GM08714 (cell line): ENCODE results near the gene MTCP1.

Experiments
- H3K4me3 ChIP-seq: fragments of 200-500 bp; sonication (Bioruptor generic); 2 replicates; pipeline ENCODE4 v1.5.1; 2014; ENCODE audit warnings: mild to moderate bottlenecking, low read length, inconsistent platforms
- ZNF274 ChIP-seq: IDR thresholded peaks from 2 replicates; pipeline ENCODE4 v1.6.1; 2012; ENCODE audit warnings: mild to moderate bottlenecking, low read depth, low read length

Gene MTCP1, protein sequence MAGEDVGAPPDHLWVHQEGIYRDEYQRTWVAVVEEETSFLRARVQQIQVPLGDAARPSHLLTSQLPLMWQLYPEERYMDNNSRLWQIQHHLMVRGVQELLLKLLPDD

DNA sequence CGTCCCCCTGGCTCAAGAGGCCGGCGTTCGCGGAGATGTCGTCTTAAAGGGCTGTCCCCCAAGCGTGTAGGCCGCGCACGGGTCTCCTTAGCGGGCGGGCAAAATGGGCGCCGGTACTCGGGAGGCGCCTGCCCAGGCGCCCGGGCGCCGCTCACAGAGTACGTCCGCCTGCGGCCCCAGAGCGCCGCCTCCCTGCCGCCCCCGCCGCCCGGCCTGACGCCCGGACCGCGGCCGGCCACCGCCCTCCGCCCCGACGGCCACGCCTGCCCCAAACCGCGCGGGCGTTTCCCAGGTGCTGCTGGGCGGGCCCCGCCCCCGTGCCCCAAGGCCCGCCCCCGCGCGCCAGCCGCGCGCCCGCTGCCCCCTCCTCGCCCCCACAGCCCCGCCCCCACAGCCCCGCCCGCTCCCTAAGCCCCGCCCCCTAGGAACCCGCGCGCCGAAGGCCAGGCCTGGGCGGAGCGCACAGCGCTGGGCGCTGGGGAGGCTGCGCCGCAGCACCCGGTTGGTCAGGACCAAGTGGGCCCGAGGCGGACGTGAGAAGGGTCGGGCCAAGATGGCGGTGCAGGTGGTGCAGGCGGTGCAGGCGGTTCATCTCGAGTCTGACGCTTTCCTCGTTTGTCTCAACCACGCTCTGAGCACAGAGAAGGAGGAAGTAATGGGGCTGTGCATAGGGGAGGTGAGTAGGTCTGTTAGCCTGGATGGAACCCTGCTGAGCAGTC is at the start of gene MTCP1, which contains the start of the genes BRCC3 and CMC4:
Gene MTCP1 (minus strand): TSS at position 162 of the 719 bp plus-strand sequence. CDS start 5,126 bp downstream, outside the sequence.
Gene BRCC3 (plus strand): TSS at position 534 of the 719 bp plus-strand sequence. CDS start 20 bp downstream, at position 554.
Gene CMC4 (minus strand): TSS at position 162 of the 719 bp plus-strand sequence. CDS start 7,113 bp downstream, outside the sequence.
- no peak for TF ChIP-seq ZNF274
- H3K4me3 ChIP-seq, result peak within 1 kb of the TSS; percentile 91

DNA sequence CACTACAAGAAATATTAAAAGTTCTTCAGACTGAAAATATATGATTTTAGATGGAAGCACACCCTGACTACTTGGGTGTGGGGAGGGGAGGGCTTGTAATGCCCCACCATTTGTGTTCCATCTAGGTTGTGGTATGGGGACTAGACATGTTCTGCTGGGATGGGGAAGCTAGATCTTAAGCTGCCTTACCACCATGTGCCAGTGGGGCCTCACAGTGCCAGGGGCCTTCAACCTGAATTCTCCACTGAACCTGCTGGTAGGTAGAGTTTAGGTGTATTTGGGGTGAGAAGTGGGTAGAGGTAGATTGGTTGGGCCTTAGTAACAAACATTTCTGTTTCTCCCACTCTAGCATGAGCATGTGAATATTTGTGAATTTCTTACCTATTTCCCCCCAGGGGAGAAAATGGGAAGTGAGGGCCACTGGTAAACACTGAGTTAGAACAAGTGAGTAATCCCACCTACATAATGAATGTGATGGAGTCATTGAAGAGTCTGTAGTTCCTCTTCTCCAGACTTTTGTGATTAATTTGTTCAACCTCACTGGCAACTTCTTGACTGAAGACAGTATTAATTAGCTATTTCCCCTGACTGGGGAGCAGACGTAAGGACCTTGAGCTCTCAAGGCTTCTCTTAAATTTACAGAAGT is 44.4 kb upstream of the MTCP1 start:
- H3K4me3 ChIP-seq, result no peak overlapping the region
- TF ChIP-seq ZNF274, result no peak

DNA sequence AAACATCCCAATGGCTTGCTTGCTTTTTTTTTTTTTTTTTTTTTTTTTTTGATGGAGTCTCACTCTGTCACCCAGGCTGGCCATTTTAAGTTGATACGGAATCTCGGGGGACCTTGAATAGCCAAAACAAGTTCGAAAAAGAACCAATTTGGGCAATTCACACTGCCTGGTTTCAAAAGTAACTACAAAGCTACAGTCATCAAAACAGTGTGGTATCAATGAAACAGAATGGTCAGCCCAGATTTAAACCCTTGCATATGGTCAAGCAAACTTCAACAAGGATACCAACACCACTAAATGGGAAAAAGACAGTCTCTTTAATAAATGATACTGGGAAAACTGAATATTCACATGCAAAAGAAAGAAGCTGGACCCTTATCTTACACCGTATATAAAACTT is 42.2 kb upstream of the MTCP1 start:
- no peak for TF ChIP-seq ZNF274
- no peak overlapping the region for H3K4me3 ChIP-seq

DNA sequence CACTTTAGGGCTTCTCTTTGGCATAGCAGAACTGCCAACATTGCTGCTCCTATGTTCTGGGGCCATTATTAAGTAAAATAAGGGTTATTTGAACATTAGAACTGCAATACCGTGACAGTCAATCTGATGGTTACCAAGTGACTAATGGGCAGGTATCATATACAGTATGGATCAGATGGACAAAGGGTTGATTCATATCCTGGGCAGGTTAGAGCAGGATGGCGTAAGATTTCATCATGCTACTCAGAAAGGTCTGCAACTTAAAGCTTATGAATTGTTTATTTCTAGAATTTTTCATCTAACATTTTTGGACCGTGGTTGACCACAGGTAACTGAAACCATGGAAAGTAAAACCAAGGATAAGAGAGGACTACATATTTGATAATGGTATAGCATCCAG is 41.2 kb upstream of the MTCP1 start:
- no peak for TF ChIP-seq ZNF274
- H3K4me3 ChIP-seq, result no peak overlapping the region

DNA sequence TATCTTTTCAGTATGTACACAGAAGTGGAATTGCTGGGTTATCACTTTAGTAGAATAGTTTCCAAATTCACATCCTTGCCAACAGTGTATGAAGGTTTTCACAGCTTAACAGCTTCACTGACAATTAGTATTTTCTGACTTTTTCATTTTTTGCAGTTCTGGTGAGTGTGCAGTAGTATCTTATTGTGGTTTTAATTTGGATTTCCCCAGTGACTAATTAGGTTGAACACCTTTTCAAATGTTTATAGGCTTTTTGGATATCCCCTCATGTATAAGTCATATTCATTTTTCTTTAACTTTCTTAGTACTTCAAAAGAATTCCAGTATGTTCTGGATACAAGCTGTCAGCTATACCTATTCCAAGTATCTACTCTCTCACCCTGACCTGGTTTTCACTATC is 37.5 kb upstream of the MTCP1 start:
- no peak for TF ChIP-seq ZNF274
- H3K4me3 ChIP-seq, result no peak overlapping the region

DNA sequence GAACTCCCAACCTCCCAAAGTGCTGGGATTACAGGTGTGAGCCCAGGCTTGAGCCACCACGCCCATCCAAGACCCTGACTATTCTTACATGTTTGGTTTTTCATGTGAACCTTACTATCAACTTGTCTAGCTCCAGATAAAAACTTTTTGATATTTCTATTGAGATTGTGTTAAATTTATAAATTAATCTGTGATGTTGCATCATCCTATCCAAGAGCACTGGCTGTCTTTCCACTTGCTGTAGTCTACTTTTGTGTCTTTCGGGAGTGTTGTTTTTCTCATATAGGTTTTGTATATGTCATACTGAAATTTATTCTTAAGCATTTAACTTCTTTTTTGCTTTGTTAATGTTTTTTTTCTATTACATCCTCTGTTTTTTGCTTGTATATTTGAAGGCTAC is 35.0 kb upstream of the MTCP1 start:
- no peak overlapping the region for H3K4me3 ChIP-seq
- TF ChIP-seq ZNF274, result no peak

DNA sequence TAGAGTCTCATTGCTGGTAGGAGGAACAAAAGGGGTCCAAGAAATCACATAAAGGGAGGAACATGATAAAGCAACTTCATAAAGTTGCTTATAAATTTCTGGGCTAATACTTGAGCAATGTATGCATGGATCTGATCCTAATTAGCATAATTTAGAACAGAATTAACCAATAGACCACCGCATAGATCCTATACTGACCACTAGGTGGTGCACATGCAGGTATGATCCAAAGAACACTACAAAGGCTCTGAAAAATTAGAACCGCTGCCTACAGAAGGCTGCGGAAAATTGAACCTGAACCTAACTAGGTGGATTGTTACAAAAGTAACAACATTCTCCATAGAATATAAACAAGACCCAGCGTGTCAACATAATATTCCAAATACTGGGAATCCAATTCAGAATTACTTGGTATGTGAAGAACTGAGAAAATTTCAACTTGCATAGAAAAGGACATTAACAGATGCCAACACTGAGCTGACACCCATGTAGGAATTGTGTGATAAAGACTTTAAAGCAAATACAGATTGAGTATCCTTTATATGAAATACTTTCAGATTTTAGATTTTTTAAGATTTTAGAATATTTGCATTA is 23.6 kb upstream of the MTCP1 start:
- no peak overlapping the region for H3K4me3 ChIP-seq
- no peak for TF ChIP-seq ZNF274

DNA sequence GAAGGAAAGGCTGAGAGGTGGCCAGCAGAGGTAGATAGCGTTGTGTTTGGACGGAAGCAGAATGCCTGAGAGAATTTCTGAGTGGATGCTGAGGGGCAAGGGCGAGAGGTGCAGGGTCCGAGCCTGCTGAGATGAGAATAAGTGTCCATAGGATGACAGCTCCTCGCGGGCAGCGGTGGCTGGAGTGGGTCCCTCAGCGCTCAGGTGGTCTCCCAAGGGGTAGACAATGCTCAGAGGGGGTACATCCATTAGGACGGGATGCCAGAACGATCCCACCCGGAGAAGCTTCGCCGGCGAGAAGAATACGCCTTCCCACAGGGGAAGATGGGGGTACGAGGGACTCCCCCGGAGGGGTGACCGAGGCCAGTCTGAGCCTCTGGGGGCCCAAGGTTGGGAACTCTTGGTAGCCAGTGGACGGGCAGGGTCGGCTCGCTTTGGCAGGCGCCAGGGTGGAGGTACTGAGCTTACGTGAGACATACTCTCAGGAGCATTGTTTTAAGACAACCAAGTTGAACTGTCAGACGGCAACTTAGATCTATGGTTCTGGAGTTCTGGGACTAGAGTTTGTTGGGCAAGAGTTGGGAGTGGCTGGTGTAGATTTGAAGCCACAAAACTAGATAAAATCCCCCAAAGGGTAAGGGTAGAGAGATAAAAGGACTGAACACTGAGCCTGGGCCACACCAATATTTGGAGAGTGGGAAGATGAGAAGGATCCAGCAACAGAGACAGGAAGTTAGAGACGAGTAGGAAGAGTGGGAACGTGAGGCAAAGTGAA is 16.2 kb upstream of the MTCP1 start:
- H3K4me3 ChIP-seq, result no peak overlapping the region
- no peak for TF ChIP-seq ZNF274

DNA sequence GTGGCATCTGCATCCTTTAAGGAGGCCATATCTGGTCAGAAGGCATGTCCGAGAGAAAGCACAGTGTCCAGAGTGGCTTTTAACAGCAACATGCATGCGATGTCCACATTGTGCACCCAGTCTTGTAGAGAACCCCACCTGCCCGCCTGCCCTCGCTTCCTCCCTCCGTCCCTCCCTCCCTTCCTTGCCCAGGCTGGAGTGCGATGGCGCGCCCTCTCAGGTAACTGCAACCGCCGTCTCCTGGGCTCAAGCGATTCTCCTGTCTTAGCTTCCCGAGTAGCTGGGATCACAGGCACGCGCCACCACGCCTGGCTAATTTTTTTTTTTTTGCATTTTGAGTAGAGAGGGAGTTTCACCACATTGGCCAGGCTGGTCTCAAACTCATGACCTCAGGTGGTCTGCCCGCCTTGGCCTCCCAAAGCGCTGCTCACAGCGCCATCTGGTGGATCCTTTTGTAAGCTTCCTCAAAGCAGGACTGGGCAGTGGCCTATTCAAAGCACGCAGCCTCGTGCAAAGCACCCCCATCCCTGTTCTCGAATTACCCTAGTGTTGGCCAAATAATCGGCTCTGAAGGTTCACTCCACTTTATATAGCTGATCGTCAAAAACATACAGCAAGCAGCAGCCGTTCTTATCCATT is 15.4 kb upstream of the MTCP1 start:
- H3K4me3 ChIP-seq, result no peak overlapping the region
- TF ChIP-seq ZNF274, result no peak

DNA sequence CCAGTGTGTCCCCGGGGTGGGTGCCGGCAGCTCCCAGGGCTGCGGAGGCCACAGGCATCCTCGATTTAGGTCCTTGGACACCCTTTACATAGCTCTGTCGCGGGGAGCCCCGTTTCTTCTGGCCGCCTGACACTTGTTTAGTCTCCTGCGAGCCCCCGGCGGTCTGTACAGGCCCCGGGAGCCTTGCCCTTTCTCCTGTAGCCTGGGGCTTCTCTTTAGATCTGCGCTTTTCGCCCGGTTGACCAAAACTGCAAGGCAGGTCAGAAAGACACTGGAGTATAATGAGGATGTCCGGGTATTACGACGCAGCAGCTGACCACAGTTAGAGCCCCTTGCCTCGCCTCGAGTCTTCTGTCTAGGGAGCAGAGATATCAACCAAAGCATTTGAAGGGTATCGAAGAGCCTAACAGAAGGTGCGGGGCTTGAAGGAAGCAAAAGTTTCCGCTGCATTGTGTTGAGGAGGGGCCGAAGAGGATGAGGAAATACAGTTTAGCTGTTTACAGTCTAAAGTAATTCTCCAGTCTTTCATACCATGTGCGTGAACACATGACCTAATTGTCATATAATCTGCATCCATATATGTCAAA is 851 bp upstream of the MTCP1 start:
- no peak for TF ChIP-seq ZNF274

DNA sequence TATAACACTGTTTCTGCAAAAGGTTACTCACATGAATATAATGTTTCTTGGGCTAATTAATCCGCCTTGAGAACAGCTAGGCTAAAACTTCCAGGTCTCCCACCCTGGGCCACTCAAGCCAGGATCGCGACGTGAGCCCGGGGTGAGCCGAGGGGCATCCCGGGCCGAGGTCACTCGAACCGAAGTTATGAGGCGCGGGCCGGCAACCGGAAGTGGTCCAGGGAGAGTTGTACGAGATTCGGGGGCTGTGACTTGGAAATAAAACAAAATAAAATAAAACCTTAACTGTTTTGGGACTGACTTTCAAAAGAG is 317 bp downstream of the MTCP1 start:
- H3K4me3 ChIP-seq, result peak overlapping the region; percentile 89
- no peak for TF ChIP-seq ZNF274

More for the DNA sequence above, 851 bp upstream of the MTCP1 start:
- H3K4me3 ChIP-seq, result peak overlapping the region; percentile 91

DNA sequence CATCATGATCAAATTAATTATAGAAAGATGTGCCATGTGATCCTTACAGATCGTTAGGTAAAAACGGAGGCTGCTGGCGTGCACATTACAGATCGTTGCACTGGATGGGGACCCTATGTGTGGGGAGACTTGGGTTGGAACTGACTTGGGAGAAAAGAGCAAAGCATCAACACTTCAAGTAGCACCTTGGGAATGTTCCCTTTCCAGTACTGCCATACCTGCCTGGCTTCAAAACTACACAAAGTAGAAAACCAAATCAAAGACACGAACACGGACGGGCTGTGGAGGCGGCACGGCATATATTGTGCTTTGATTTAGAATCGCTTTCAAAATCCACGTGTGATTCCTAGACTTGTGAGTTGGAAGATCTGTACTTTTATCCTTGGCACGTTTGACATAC is 898 bp downstream of the MTCP1 start:
- no peak for TF ChIP-seq ZNF274
- H3K4me3 ChIP-seq, result peak overlapping the region; percentile 89

DNA sequence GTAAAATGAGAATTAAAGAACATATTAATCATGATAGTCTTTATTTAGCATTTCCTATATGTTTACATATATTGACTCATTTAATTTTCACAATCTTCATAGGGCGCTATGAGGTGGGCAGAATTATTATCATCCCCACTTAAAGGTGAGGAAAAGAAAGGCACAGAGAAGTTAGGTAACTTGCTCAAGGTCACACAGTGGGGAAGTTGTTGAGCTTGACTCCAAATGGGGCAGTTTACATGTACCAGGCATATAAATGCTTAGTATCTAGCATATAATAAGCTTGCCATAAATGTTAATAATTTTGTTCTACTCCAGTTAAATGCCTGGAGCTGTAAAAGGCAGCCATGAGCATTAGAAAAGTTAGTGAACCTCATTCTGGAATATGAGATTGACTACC is 1.5 kb downstream of the MTCP1 start:
- no peak for TF ChIP-seq ZNF274
- peak overlapping the region; percentile 89; the same call in 1 of the 2 replicates for H3K4me3 ChIP-seq
